HepG2 (cell line): Measurements from ENCODE around the gene PTPRF. TPM values are rescaled to one million over a fixed set of nuclear protein-coding genes. Genes with fewer than 3 reads are reported as not detected.

Experiments used
- ATAC-seq: fragments of 200-7000 bp; cut with Tn5 transposase; 3 replicates; pipeline ENCODE4 v1.9.1; 2020; ENCODE audit warnings: mild to moderate bottlenecking, moderate library complexity
- BruUV-seq: library from RNA; stranded (reverse); fragments of 400-500 nt; replicated peaks from 2 replicates; lab custom pipeline; 2021; lab: Mats Ljungman, UMichigan
- CTCF ChIA-PET: fragments of 300-600 bp; formaldehyde crosslinking; extraction: SDS; loops from one replicate; lab custom pipeline; 2021; ENCODE audit warnings: low total read pairs, inconsistent platforms, low intra/inter-chr PET ratio; lab: Yijun Ruan, JAX
- POLR2A ChIA-PET: fragments of 350-600 bp; sonication (Branson Sonifier 250); formaldehyde crosslinking; loops from one replicate; lab custom pipeline; 2020; ENCODE audit warnings: antibody characterized with exemption, inconsistent platforms; lab: Yijun Ruan, JAX
- DNase-seq: peaks from one replicate; pipeline ENCODE4 v3.0.0-alpha.2; 2015; ENCODE audit warnings: low spot score
- FAIRE-seq: peaks from 3 replicates; lab custom pipeline; 2011; peaks lifted over from hg19 to GRCh38; lab: Jason Lieb, UNC
- H2AFZ ChIP-seq: one replicate; pipeline ENCODE4 v1.6.1; 2011; ENCODE audit warnings: low read length, inconsistent platforms
- H3K27ac ChIP-seq: fragments of 300-600 bp; 3 replicates; pipeline ENCODE4 v1.8.0; 2011; ENCODE audit warnings: mixed run types, mild to moderate bottlenecking, mixed read lengths, low read length, inconsistent platforms; ENCODE audit not compliant: insufficient read depth; ENCODE audit errors: extremely low read length
- H3K27me3 ChIP-seq, 2 experiments: fragments of 200-600 bp in 1 of 2; 2 replicates in 1 of 2; 3 replicates in 1 of 2; pipeline versions ENCODE4 v1.6.0 to v1.8.0; 2011; ENCODE audit warnings: low read length in 2 of 2, mild to moderate bottlenecking in 2 of 2, moderate library complexity in 2 of 2, inconsistent platforms in 1 of 2; ENCODE audit not compliant: insufficient read depth in 2 of 2, control insufficient read depth in 1 of 2
- H3K36me3 ChIP-seq, 2 experiments: fragments of 200-600 bp in 1 of 2; replicated peaks in 1 of 2; 2 replicates in 1 of 2; 3 replicates in 1 of 2; pipeline versions ENCODE4 v1.5.1 to v1.8.0; 2011; ENCODE audit warnings: low read length in 2 of 2, inconsistent platforms in 1 of 2; ENCODE audit not compliant: insufficient read depth in 2 of 2, control insufficient read depth in 1 of 2
- H3K4me1 ChIP-seq: 2 replicates; pipeline ENCODE4 v1.5.1; 2012; ENCODE audit warnings: low read length, inconsistent platforms; ENCODE audit not compliant: insufficient read depth
- H3K4me2 ChIP-seq: 2 replicates; pipeline ENCODE4 v1.6.0; 2011; ENCODE audit warnings: low read depth, low read length, inconsistent platforms
- H3K4me3 ChIP-seq, 3 experiments: fragments of 200-600 bp in 1 of 3; sonication (generic), shearing (Covaris generic) in 1 of 3; replicated peaks in 1 of 3; 2 replicates each; pipeline ENCODE4 v1.5.1; 2011 to 2016; ENCODE audit warnings: low read length in 3 of 3, inconsistent platforms in 2 of 3, low read depth in 2 of 3, mild to moderate bottlenecking in 2 of 3, control low read depth in 1 of 3, mixed read lengths in 1 of 3; ENCODE audit not compliant: insufficient read depth in 1 of 3
- H3K79me2 ChIP-seq: one replicate; pipeline ENCODE4 v1.6.1; 2011; ENCODE audit warnings: low read length, inconsistent platforms; ENCODE audit not compliant: insufficient read depth
- H3K9ac ChIP-seq: 2 replicates; pipeline ENCODE4 v1.6.0; 2011; ENCODE audit warnings: mild to moderate bottlenecking, low read depth, low read length, inconsistent platforms; ENCODE audit not compliant: insufficient read depth
- H3K9me3 ChIP-seq: 2 replicates; pipeline ENCODE4 v1.5.1; 2012; ENCODE audit warnings: mild to moderate bottlenecking, low read length
- H4K20me1 ChIP-seq: 2 replicates; pipeline ENCODE4 v1.6.0; 2011; ENCODE audit warnings: inconsistent platforms, mild to moderate bottlenecking, low read length, moderate library complexity; ENCODE audit not compliant: insufficient read depth
- GATA4 ChIP-seq: sonication (generic); IDR thresholded peaks from 2 replicates; pipeline ENCODE4 v1.6.1; 2016; ENCODE audit warnings: antibody characterized with exemption, low read depth, borderline replicate concordance
- GATAD2A ChIP-seq: IDR thresholded peaks from 2 replicates; pipeline ENCODE4 v1.6.1; 2016
- IKZF1 ChIP-seq: fragments of 450-650 bp; IDR thresholded peaks from 2 replicates; pipeline ENCODE4 v1.7.1; 2016
- MED8 ChIP-seq: sonication (generic); formaldehyde crosslinking; IDR thresholded peaks from 2 replicates; pipeline ENCODE4 v1.8.1; 2023; ENCODE audit warnings: mild to moderate bottlenecking, missing genetic modification reagents; ENCODE audit not compliant: insufficient replicate concordance
- NR2F2 ChIP-seq: IDR thresholded peaks from 2 replicates; pipeline ENCODE4 v1.6.1; 2012; ENCODE audit warnings: low read depth, inconsistent platforms, borderline replicate concordance
- NR2F6 ChIP-seq, 2 experiments: IDR thresholded peaks; 2 replicates each; pipeline ENCODE4 v1.6.1; 2016; ENCODE audit warnings: antibody characterized with exemption in 1 of 2, mild to moderate bottlenecking in 1 of 2
- RARA ChIP-seq: IDR thresholded peaks from 2 replicates; pipeline ENCODE4 v1.6.1; 2016; ENCODE audit warnings: missing genetic modification reagents, missing compliant biosample characterization
- RXRB ChIP-seq: IDR thresholded peaks from 2 replicates; pipeline ENCODE4 v1.6.1; 2016; ENCODE audit warnings: borderline replicate concordance, missing genetic modification reagents, missing compliant biosample characterization
- SALL1 ChIP-seq: sonication (generic); formaldehyde crosslinking; IDR thresholded peaks from 2 replicates; pipeline ENCODE4 v1.8.0; 2022; ENCODE audit warnings: mild to moderate bottlenecking, missing genetic modification reagents
- SOX13 ChIP-seq, 3 experiments: fragments of 450-650 bp in 1 of 3; sonication (generic) in 1 of 3; formaldehyde crosslinking in 1 of 3; IDR thresholded peaks in 2 of 3; conservative IDR thresholded peaks in 1 of 3; 2 replicates each; pipeline versions ENCODE4 v1.5.0 to v1.6.1; 2016 to 2020; ENCODE audit warnings: antibody characterized with exemption in 1 of 3, mild to moderate bottlenecking in 1 of 3, missing compliant biosample characterization in 1 of 3, missing genetic modification reagents in 1 of 3, moderate library complexity in 1 of 3
- SOX6 ChIP-seq, 2 experiments: fragments of 450-650 bp in 1 of 2; sonication (generic) in 1 of 2; formaldehyde crosslinking in 1 of 2; IDR thresholded peaks; 2 replicates each; pipeline versions ENCODE4 v1.4.0 to v1.6.1; 2017 to 2020; ENCODE audit warnings: antibody characterized with exemption in 1 of 2, mild to moderate bottlenecking in 1 of 2, missing genetic modification reagents in 1 of 2
- STAG1 ChIP-seq: sonication (generic); formaldehyde crosslinking; IDR thresholded peaks from 2 replicates; pipeline ENCODE4 v1.4.0; 2020; ENCODE audit warnings: missing genetic modification reagents
- ZMYM3 ChIP-seq: sonication (generic); formaldehyde crosslinking; IDR thresholded peaks from 2 replicates; pipeline ENCODE4 v1.5.1; 2020; ENCODE audit warnings: mild to moderate bottlenecking, missing genetic modification reagents
- ZNF121 ChIP-seq: sonication (generic); formaldehyde crosslinking; IDR thresholded peaks from 2 replicates; pipeline ENCODE4 v1.5.0; 2020; ENCODE audit warnings: mild to moderate bottlenecking, missing genetic modification reagents
- WGBS: methylation state at CpG from one replicate; pipeline ENCODE4 v1.1.6; 2017; ENCODE audit warnings: low lambda C conversion rate; 5-methylcytosine and 5-hydroxymethylcytosine counted together
- in situ Hi-C: cut with HindIII; loops from 2 replicates; pipeline ENCODE4 v1.10.0; 2017; ENCODE audit warnings: low pct_unique_long_range_greater_than_20kb; ENCODE audit not compliant: extremely low pct_ligation_motif_present
- intact Hi-C: fragments of 100-400 bp; cut with micrococcal nuclease; formaldehyde crosslinking; loops from one replicate; pipeline ENCODE4 v1.10.0; 2022; ENCODE audit not compliant: unreplicated experiment
- polyA plus RNA-seq, 8 experiments: library from polyadenylated mRNA; depleted of rRNA in 3 of 8; stranded (reverse) in 7 of 8; unstranded in 1 of 8; fragments of >200 nt; fragmentation: Illumina TruSeq in 4 of 8; extraction: Trizol in 4 of 8; gene quantifications; 2 replicates each; pipeline versions ENCODE4 v1.2.1 to v1.2.3, GENCODE V29; 2011 to 2016; ENCODE audit warnings: low read depth in 4 of 8, missing spikeins in 1 of 8, mixed read lengths in 1 of 8; ENCODE audit not compliant: insufficient read depth in 1 of 8
- total RNA-seq, 5 experiments: library from RNA; depleted of rRNA; stranded (reverse); fragments of >200 nt; fragmentation: Illumina TruSeq; extraction: Trizol; gene quantifications; 2 replicates each; pipeline ENCODE4 v1.2.3, GENCODE V29; 2016; ENCODE audit warnings: low read depth in 1 of 5
- TF ChIP-seq, protein P1 (sequence below): sonication (generic); formaldehyde crosslinking; IDR thresholded peaks from 2 replicates; pipeline ENCODE4 v1.9.0; 2021; ENCODE audit warnings: missing genetic modification reagents, borderline replicate concordance
- TF ChIP-seq, protein P2 (sequence below): sonication (generic); formaldehyde crosslinking; IDR thresholded peaks from 2 replicates; pipeline ENCODE4 v1.4.0; 2020; ENCODE audit warnings: missing genetic modification reagents, mild to moderate bottlenecking, borderline replicate concordance
- TF ChIP-seq, protein P3 (sequence below): sonication (generic); formaldehyde crosslinking; IDR thresholded peaks from 2 replicates; pipeline ENCODE4 v1.5.0; 2020; ENCODE audit warnings: mild to moderate bottlenecking, missing genetic modification reagents, moderate library complexity

Gene PTPRF
- total and polyA plus RNA-seq, 2 of the 13 experiments (the other 11 are each of a cell fraction or from before 2014, with no cell fraction given) = 55.9 to 167 TPM

GRCh38 chr1:43639976-43640794 lies 109.5 kb downstream of the PTPRF start:
- Histone ChIP-seq H4K20me1 (no peaks in the 10 kb centered on the region), H2AFZ (no peak overlapping the region), H3K27me3 (peaks cover 2 to 15% of the 10 kb centered on the region in 2 experiments; a peak in 2 of 5 replicates), H3K79me2 (no peaks in the 10 kb centered on the region), H3K4me2 (no peak overlapping the region), H3K36me3 (no peaks in the 10 kb centered on the region), H3K9me3 (no peaks in the 10 kb centered on the region), H3K9ac (no peak overlapping the region), H3K27ac (no peak overlapping the region), H3K4me1 (peaks cover 27% of the 10 kb centered on the region), H3K4me3 (no peak overlapping the region)
- in situ Hi-C loops = no loop called here
- intact Hi-C loops = no loop called here
- ChIA-PET CTCF (interaction anchor here (0.9 kb wide), 1 partner anchor 111 kb away, joined by 3 read pairs; no protein-coding TSS in a partner anchor), POLR2A (interaction anchor here (1.0 to 2.9 kb wide), 2 partner anchors 8 to 10 kb away, joined by 3 to 15 read pairs; partner anchors contain the start of gene KDM4A)
- DNase-seq (no peak), ATAC-seq (peak; percentile 71), FAIRE-seq (no peak)
- WGBS = 36% methylated on average over 5 of the region's 5 CpGs
- BruUV-seq = no TSS peak
- no peak for TF ChIP-seq SOX13 (IDR thresholded peaks at IDR 0.05)
- TF ChIP-seq SOX13 (CRISPR knock-in tag; conservative IDR thresholded peaks at IDR 0.05 in 1 of 2, IDR thresholded peaks at IDR 0.05 in 1 of 2) = 0 out of 4 replicates have a peak, but pooled peaks of 1 of the 2 experiments have one; percentile 27
- peak; percentile 46; the same call in 1 of the 2 replicates for TF ChIP-seq NR2F6 (IDR thresholded peaks at IDR 0.05)
- no peak for TF ChIP-seq NR2F6 (CRISPR knock-in tag; IDR thresholded peaks at IDR 0.05)
- TF ChIP-seq ZMYM3 (CRISPR knock-in tag) = 0 out of 2 replicates have a peak, but pooled peaks have one; percentile 18
- TF ChIP-seq, protein P1, sequence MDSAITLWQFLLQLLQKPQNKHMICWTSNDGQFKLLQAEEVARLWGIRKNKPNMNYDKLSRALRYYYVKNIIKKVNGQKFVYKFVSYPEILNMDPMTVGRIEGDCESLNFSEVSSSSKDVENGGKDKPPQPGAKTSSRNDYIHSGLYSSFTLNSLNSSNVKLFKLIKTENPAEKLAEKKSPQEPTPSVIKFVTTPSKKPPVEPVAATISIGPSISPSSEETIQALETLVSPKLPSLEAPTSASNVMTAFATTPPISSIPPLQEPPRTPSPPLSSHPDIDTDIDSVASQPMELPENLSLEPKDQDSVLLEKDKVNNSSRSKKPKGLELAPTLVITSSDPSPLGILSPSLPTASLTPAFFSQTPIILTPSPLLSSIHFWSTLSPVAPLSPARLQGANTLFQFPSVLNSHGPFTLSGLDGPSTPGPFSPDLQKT (CRISPR knock-in tag) = no peak
- TF ChIP-seq, protein P2, sequence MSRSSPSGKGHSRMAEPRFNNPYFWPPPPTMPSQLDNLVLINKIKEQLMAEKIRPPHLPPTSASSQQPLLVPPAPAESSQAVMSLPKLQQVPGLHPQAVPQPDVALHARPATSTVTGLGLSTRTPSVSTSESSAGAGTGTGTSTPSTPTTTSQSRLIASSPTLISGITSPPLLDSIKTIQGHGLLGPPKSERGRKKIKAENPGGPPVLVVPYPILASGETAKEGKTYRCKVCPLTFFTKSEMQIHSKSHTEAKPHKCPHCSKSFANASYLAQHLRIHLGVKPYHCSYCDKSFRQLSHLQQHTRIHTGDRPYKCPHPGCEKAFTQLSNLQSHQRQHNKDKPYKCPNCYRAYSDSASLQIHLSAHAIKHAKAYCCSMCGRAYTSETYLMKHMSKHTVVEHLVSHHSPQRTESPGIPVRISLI (CRISPR knock-in tag) = peak; percentile 63; the same call in 1 of the 2 replicates
- TF ChIP-seq RXRB = 0 out of 2 replicates have a peak, but pooled peaks have one; percentile 23
- no peak for TF ChIP-seq SOX6 (IDR thresholded peaks at IDR 0.05)
- TF ChIP-seq SOX6 (CRISPR knock-in tag; IDR thresholded peaks at IDR 0.05) = peak; percentile 54; the same call in 1 of the 2 replicates
- peak; percentile 47; the same call in 1 of the 2 replicates for TF ChIP-seq RARA
- TF ChIP-seq, protein P3, sequence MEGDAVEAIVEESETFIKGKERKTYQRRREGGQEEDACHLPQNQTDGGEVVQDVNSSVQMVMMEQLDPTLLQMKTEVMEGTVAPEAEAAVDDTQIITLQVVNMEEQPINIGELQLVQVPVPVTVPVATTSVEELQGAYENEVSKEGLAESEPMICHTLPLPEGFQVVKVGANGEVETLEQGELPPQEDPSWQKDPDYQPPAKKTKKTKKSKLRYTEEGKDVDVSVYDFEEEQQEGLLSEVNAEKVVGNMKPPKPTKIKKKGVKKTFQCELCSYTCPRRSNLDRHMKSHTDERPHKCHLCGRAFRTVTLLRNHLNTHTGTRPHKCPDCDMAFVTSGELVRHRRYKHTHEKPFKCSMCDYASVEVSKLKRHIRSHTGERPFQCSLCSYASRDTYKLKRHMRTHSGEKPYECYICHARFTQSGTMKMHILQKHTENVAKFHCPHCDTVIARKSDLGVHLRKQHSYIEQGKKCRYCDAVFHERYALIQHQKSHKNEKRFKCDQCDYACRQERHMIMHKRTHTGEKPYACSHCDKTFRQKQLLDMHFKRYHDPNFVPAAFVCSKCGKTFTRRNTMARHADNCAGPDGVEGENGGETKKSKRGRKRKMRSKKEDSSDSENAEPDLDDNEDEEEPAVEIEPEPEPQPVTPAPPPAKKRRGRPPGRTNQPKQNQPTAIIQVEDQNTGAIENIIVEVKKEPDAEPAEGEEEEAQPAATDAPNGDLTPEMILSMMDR (CRISPR knock-in tag) = peak; percentile 46
- no peak for TF ChIP-seq GATA4
- no peak for TF ChIP-seq IKZF1
- peak; percentile 43; the same call in 1 of the 2 replicates for TF ChIP-seq NR2F2
- TF ChIP-seq ZNF121 (CRISPR knock-in tag) = peak; percentile 72
- peak; percentile 46 for TF ChIP-seq GATAD2A (CRISPR knock-in tag)
- TF ChIP-seq SALL1 = peak; percentile 28; the same call in 1 of the 2 replicates
- TF ChIP-seq STAG1 (CRISPR knock-in tag) = peak; percentile 59
- TF ChIP-seq MED8 (CRISPR knock-in tag) = no peak
